Uterus (tissue), 4 donors: ENCODE results near the gene MATK. TPM values are rescaled to one million over a fixed set of nuclear protein-coding genes. Genes with fewer than 3 reads are reported as not detected.

Experiments used
- DNase-seq, 2 donors: peaks; one replicate each; pipeline ENCODE4 v3.0.0-alpha.2; 2019 to 2020
- H3K27ac ChIP-seq, 2 donors: fragments of 200-600 bp; sonication (generic); 1 replicate in 1 of 2; 2 replicates in 1 of 2; pipeline ENCODE4 v1.5.1; 2016 to 2018
- H3K27me3 ChIP-seq, 2 donors: fragments of 200-600 bp; sonication (generic); one replicate each; pipeline ENCODE4 v1.5.1; 2018 to 2019; ENCODE audit warnings: control low read depth in 1 of 2
- H3K36me3 ChIP-seq, 2 donors: fragments of 200-600 bp; sonication (generic); one replicate each; pipeline ENCODE4 v1.5.1; 2019; ENCODE audit warnings: control low read depth in 1 of 2
- H3K4me1 ChIP-seq, 2 donors: fragments of 200-600 bp; sonication (generic); one replicate each; pipeline ENCODE4 v1.5.1; 2018 to 2019; ENCODE audit warnings: control low read depth in 1 of 2
- H3K4me3 ChIP-seq, 2 donors: fragments of 200-600 bp; sonication (generic); 1 replicate in 1 of 2; 2 replicates in 1 of 2; pipeline ENCODE4 v1.5.1; 2018 to 2019; ENCODE audit warnings: mild to moderate bottlenecking in 1 of 2
- H3K9me3 ChIP-seq, 2 donors: fragments of 200-600 bp; sonication (generic); one replicate each; pipeline ENCODE4 v1.5.1; 2019; ENCODE audit warnings: control low read depth in 1 of 2
- POLR2A ChIP-seq, 2 donors: fragments of 450-650 bp; IDR thresholded peaks; one replicate each; pipeline ENCODE4 v1.6.1; 2016; ENCODE audit warnings: antibody characterized with exemption in 2 of 2, mild to moderate bottlenecking in 1 of 2, moderate library complexity in 1 of 2
- intact Hi-C: fragments of 100-400 bp; cut with DNase I; formaldehyde crosslinking; loops from one replicate; pipeline ENCODE4 v1.15.1; 2023; ENCODE audit warnings: low total_unique reads
- small RNA-seq: library from RNA; depleted of rRNA; stranded (forward); fragments of <200 nt; gene quantifications from one replicate; pipeline ENCODE3, GENCODE V24; 2016
- total RNA-seq, 4 donors: library from RNA; depleted of rRNA in 3 of 4; stranded (reverse); fragments of >200 nt in 3 of 4; gene quantifications; one replicate each; pipeline versions ENCODE4 v1.1.0 to v1.2.4, GENCODE V29; 2014 to 2023
- TF ChIP-seq, protein P1 (sequence below), 4 experiments: fragments of 200-600 bp in 2 of 4; fragments of 450-650 bp in 2 of 4; sonication (generic) in 2 of 4; IDR thresholded peaks; one replicate each; pipeline ENCODE4 v1.5.1; 2016 to 2019; ENCODE audit warnings: antibody characterized with exemption in 4 of 4, mild to moderate bottlenecking in 2 of 4, moderate library complexity in 1 of 4
- donor health status: DM: yes; HTN: yes; CAD: no.

MATK gene
- total RNA-seq, 4 donors from 2014 or later = 1.0 to 11.2 (median 1.5) TPM; not detected in 1

- no peak overlapping the region for H3K27ac ChIP-seq
- intact Hi-C loops = no loop called here
- no peaks in the 10 kb centered on the region for H3K4me1 ChIP-seq
- no peak for TF ChIP-seq POLR2A (IDR thresholded peaks at IDR 0.05)
- TF ChIP-seq, protein P1, sequence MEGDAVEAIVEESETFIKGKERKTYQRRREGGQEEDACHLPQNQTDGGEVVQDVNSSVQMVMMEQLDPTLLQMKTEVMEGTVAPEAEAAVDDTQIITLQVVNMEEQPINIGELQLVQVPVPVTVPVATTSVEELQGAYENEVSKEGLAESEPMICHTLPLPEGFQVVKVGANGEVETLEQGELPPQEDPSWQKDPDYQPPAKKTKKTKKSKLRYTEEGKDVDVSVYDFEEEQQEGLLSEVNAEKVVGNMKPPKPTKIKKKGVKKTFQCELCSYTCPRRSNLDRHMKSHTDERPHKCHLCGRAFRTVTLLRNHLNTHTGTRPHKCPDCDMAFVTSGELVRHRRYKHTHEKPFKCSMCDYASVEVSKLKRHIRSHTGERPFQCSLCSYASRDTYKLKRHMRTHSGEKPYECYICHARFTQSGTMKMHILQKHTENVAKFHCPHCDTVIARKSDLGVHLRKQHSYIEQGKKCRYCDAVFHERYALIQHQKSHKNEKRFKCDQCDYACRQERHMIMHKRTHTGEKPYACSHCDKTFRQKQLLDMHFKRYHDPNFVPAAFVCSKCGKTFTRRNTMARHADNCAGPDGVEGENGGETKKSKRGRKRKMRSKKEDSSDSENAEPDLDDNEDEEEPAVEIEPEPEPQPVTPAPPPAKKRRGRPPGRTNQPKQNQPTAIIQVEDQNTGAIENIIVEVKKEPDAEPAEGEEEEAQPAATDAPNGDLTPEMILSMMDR (IDR thresholded peaks at IDR 0.05) = no peak
- no peaks in the 10 kb centered on the region for H3K9me3 ChIP-seq
- H3K27me3 ChIP-seq = no peaks in the 10 kb centered on the region
- no peaks in the 10 kb centered on the region for H3K36me3 ChIP-seq
- no peak overlapping the region for H3K4me3 ChIP-seq
- DNase-seq = no peak
Measured at GRCh38 chr19:3734310-3734600, 51.9 kb downstream of the MATK start.

- Histone ChIP-seq H3K36me3 (no peaks in the 10 kb centered on the region), H3K27me3 (no peaks in the 10 kb centered on the region), H3K4me1 (no peaks in the 10 kb centered on the region), H3K4me3 (no peak overlapping the region), H3K27ac (no peak overlapping the region), H3K9me3 (no peaks in the 10 kb centered on the region)
- no peak for TF ChIP-seq POLR2A (IDR thresholded peaks at IDR 0.05)
- no peak for DNase-seq
- intact Hi-C loops = no loop called here
Measured at GRCh38 chr19:3733549-3734309, 52.5 kb downstream of the MATK start.

DNA sequence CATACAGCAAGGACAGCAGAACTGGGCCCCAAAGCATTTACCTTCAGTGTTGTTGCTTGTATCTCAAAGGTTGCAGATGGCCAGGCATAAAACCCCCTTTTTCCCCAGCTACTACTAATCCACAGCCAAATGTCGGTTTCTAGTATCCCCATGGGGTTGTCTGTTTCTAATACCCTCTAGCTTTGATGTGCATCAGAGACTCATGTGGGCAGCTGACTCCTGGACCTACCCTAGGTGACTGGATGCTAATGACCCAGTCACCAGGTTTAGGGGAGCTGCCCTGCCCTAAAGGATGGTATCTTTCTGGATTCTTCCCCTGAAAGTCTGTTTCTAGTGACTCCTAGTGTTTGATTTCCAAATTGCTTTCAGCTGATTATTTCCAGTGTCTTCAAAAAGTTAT, 54.1 kb downstream of the MATK start:
- no peaks in the 10 kb centered on the region for H3K36me3 ChIP-seq
- H3K27me3 ChIP-seq = no peaks in the 10 kb centered on the region
- H3K27ac ChIP-seq = no peak overlapping the region
- DNase-seq = no peak
- TF ChIP-seq, protein P1 (IDR thresholded peaks at IDR 0.05) = no peak
- no peak for TF ChIP-seq POLR2A (IDR thresholded peaks at IDR 0.05)
- no peak overlapping the region for H3K4me3 ChIP-seq
- intact Hi-C loops = no loop called here
- H3K4me1 ChIP-seq = no peaks in the 10 kb centered on the region
- H3K9me3 ChIP-seq = no peaks in the 10 kb centered on the region

GRCh38 chr19:3730457-3730958, 55.7 kb downstream of the MATK start:
- intact Hi-C loops = no loop called here
- no peak overlapping the region for H3K27ac ChIP-seq
- TF ChIP-seq POLR2A (IDR thresholded peaks at IDR 0.05) = no peak
- TF ChIP-seq, protein P1 (IDR thresholded peaks at IDR 0.05) = no peak
- no peaks in the 10 kb centered on the region for H3K27me3 ChIP-seq
- H3K4me3 ChIP-seq = no peak overlapping the region
- H3K9me3 ChIP-seq = no peaks in the 10 kb centered on the region
- no peaks in the 10 kb centered on the region for H3K4me1 ChIP-seq
- no peaks in the 10 kb centered on the region for H3K36me3 ChIP-seq
- no peak for DNase-seq

Small RNAs within 50 kb of the gene (small RNA-seq; reads per million reads assigned to genes)
- gene AC005777.1 = not detected

Other genes with a start within 250 kb of the MATK start
- 1 to 10 TPM in 1 of 4 donors, not detected in 3; 5.5 TPM for gene TEKTIP1, start 247.2 kb downstream of the MATK start, total RNA-seq
- gene MFSD12, start 228.8 kb downstream of the MATK start, total RNA-seq = 10 to 100 TPM in 3 of 4 donors, under 1 TPM in 1; 0.59 to 44.9 (median 38.9) TPM
- 100 to 1,000 TPM in 1 of 4 donors, 10 to 100 TPM in 3; 52.9 to 232 (median 63.6) TPM for gene HMG20B, start 213.4 kb downstream of the MATK start, total RNA-seq
- gene GIPC3, start 200.9 kb downstream of the MATK start, total RNA-seq = 1 to 10 TPM in 1 of 4 donors, under 1 TPM in 1, not detected in 2; 0.07 to 4.0 TPM
- gene TBXA2R, start 179.5 kb downstream of the MATK start, total RNA-seq = 1 to 10 TPM in 2 of 4 donors, not detected in 2; 2.6 to 7.3 TPM
- gene CACTIN, start 159.6 kb downstream of the MATK start, total RNA-seq = 10 to 100 TPM in 3 of 4 donors, 1 to 10 TPM in 1; 6.8 to 28.4 (median 20.7) TPM
- 10 to 100 TPM in 3 of 4 donors, 1 to 10 TPM in 1; 6.2 to 77.5 (median 33.2) TPM for gene PIP5K1C, start 85.9 kb downstream of the MATK start, total RNA-seq
- 1 to 10 TPM in 3 of 4 donors, under 1 TPM in 1; 0.37 to 7.4 (median 3.9) TPM for gene TJP3, start 78.0 kb downstream of the MATK start, total RNA-seq
- gene APBA3, start 24.7 kb downstream of the MATK start, total RNA-seq = 10 to 100 TPM; 14.1 to 52.6 (median 27.4) TPM
- gene MRPL54, start 23.7 kb downstream of the MATK start, total RNA-seq = 100 to 1,000 TPM in 1 of 4 donors, 10 to 100 TPM in 3; 14.4 to 196 (median 40.0) TPM
- 1 to 10 TPM in 1 of 4 donors, under 1 TPM in 1, not detected in 2; 0.14 to 4.3 TPM for gene RAX2, start 14.2 kb downstream of the MATK start, total RNA-seq
- gene ZFR2, start 82.7 kb upstream of the MATK start, total RNA-seq = not detected
- under 1 TPM in 1 of 4 donors, not detected in 3; 0.97 TPM for gene ATCAY, start 94.3 kb upstream of the MATK start, total RNA-seq
- gene NMRK2, start 146.7 kb upstream of the MATK start, total RNA-seq = under 1 TPM in 1 of 4 donors, not detected in 3; 0.67 TPM
- 100 to 1,000 TPM in 2 of 4 donors, 10 to 100 TPM in 1, 1 to 10 TPM in 1; 7.1 to 119 (median 91.9) TPM for gene DAPK3, start 184.7 kb upstream of the MATK start, total RNA-seq
- 1,000 to 10,000 TPM in 2 of 4 donors, 100 to 1,000 TPM in 2; 936 to 2,469 (median 1,635) TPM for gene EEF2, start 199.1 kb upstream of the MATK start, total RNA-seq
- 10 to 100 TPM in 3 of 4 donors, 1 to 10 TPM in 1; 10.0 to 39.4 (median 23.4) TPM for gene PIAS4, start 221.4 kb upstream of the MATK start, total RNA-seq